ENCODE results near the gene TBC1D8B.

Gene TBC1D8B

GRCh38 chrX:106894978-106895452 is 92.5 kb downstream of the TBC1D8B start:
- POLR2A ChIA-PET, result interaction anchor here (1.1 kb wide), 1 partner anchor 10 kb away, joined by 3 read pairs; no protein-coding TSS in a partner anchor
- TF ChIP-seq SUZ12 (IDR thresholded peaks at IDR 0.05) (no peak), NFRKB (IDR thresholded peaks at IDR 0.05) (no peak), PKNOX1 (IDR thresholded peaks at IDR 0.05) (no peak), LEF1 (IDR thresholded peaks at IDR 0.05; ENCODE audit: borderline replicate concordance) (no peak), FOXA1 (IDR thresholded peaks at IDR 0.05) (no peak), HDGF (IDR thresholded peaks at IDR 0.05; ENCODE audit: borderline replicate concordance) (no peak), SP1 (IDR thresholded peaks at IDR 0.05) (no peak), CTBP1 (IDR thresholded peaks at IDR 0.05; ENCODE audit: borderline replicate concordance) (no peak), TARDBP (IDR thresholded peaks at IDR 0.05) (no peak), ZNF384 (IDR thresholded peaks at IDR 0.05) (no peak), ARNT (IDR thresholded peaks at IDR 0.05) (no peak), FOXM1 (IDR thresholded peaks at IDR 0.05; ENCODE audit: borderline replicate concordance) (no peak), BHLHE40 (IDR thresholded peaks at IDR 0.05; ENCODE audit: borderline replicate concordance) (no peak), FOXK2 (IDR thresholded peaks at IDR 0.05) (no peak), ELF4 (IDR thresholded peaks at IDR 0.05) (no peak), L3MBTL2 (conservative IDR thresholded peaks at IDR 0.05) (no peak)
- CTCF ChIA-PET, result interaction anchor here (0.6 to 2.0 kb wide), 10 partner anchors 9 to 760 kb away, joined by 3 to 22 read pairs (median 4); partner anchors contain the start of gene RIPPLY1
- DNase-seq (ENCODE audit: extremely low spot score), result no peak

DNA sequence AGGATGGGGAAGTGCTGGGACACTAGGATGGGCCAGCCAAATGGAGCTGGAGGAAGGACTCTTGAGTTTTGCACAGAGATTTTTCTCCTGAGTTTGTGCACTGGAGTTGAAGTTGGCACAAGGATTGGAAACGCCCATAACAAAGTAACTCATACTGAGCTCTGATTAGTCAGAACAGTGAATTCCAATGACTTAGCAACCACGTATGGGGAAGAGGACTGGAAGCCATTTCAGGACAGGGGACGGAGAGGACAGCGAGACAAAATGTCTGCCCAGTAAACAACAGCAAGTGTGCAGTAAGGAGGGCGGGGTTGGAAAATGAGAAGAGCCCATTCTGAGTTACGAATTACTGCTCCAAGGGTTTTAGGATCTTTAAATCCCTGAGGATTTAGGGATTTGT is 94.8 kb downstream of the TBC1D8B start:
- POLR2A ChIA-PET, result no interaction called here
- CTCF ChIA-PET, result interaction anchor here (0.6 to 1.7 kb wide), 3 partner anchors 13 to 63 kb away, joined by 3 to 7 read pairs (median 6); no protein-coding TSS in a partner anchor
- TF ChIP-seq FOXK2 (IDR thresholded peaks at IDR 0.05) (no peak), L3MBTL2 (conservative IDR thresholded peaks at IDR 0.05) (no peak), ZNF384 (IDR thresholded peaks at IDR 0.05) (no peak), CTBP1 (IDR thresholded peaks at IDR 0.05; ENCODE audit: borderline replicate concordance) (no peak), TARDBP (IDR thresholded peaks at IDR 0.05) (no peak), HDGF (IDR thresholded peaks at IDR 0.05; ENCODE audit: borderline replicate concordance) (no peak), SUZ12 (IDR thresholded peaks at IDR 0.05) (no peak), ELF4 (IDR thresholded peaks at IDR 0.05) (no peak)
- DNase-seq (ENCODE audit: extremely low spot score), result no peak

DNA sequence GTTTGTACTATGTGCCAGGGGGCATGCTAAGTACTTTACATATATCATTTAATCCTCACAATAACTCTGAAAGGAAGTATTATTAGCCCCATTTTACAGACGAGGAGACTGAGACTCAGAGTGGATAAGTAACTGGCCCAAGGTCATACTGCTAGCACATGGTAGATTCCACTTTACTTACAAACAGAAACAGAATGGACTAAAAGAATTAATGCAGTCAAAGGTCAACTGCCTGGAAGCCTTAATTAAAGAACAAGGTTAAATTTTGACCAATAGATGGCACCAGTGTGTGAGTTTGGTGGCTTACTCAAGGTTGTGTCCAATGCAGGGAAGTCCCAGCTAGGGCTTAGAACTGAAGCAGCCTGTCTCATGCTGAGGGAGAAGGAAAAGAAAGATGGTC is 96.0 kb downstream of the TBC1D8B start:
- POLR2A ChIA-PET, result interaction anchor here (0.9 kb wide), 1 partner anchor 92 kb away, joined by 3 read pairs; no protein-coding TSS in a partner anchor
- peak; percentile 67 for DNase-seq (ENCODE audit: extremely low spot score)

DNA sequence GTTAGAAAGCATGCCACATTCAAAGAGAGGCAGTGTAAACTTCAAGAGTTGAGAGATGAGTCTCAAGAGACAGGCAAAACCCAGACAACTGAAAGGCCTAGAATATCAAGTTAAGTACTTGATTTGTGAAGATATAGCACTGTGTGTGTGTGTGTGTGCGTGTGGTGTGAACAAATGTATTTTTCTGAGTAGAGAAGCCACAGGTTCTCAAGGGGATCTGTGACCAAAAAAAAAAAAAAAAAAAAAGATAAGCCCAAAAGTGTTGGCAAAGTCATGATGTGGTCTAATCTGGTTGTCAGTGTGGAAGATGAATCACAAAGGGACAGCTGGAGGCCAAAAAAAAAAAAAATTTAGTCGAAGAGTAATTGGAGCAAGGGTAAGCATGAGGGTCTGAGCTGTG is 96.8 kb downstream of the TBC1D8B start:
- TF ChIP-seq SUZ12 (IDR thresholded peaks at IDR 0.05) (no peak), ARNT (IDR thresholded peaks at IDR 0.05) (no peak), BHLHE40 (IDR thresholded peaks at IDR 0.05; ENCODE audit: borderline replicate concordance) (no peak), SP1 (IDR thresholded peaks at IDR 0.05) (no peak), LEF1 (IDR thresholded peaks at IDR 0.05; ENCODE audit: borderline replicate concordance) (no peak), PKNOX1 (IDR thresholded peaks at IDR 0.05) (no peak)
- no peak for DNase-seq (ENCODE audit: extremely low spot score)
- POLR2A ChIA-PET, result no interaction called here
- CTCF ChIA-PET, result interaction anchor here (0.6 to 1.3 kb wide), 3 partner anchors 83 to 271 kb away, joined by 3 read pairs; no protein-coding TSS in a partner anchor

More for the DNA sequence above, 96.0 kb downstream of the TBC1D8B start:
- CTCF ChIA-PET, result interaction anchor here (0.6 to 1.7 kb wide), 8 partner anchors 24 to 883 kb away, joined by 3 to 7 read pairs (median 3); no protein-coding TSS in a partner anchor
- TF ChIP-seq L3MBTL2 (conservative IDR thresholded peaks at IDR 0.05) (no peak), CTBP1 (IDR thresholded peaks at IDR 0.05; ENCODE audit: borderline replicate concordance) (no peak), SP1 (IDR thresholded peaks at IDR 0.05) (no peak), PKNOX1 (IDR thresholded peaks at IDR 0.05) (no peak), LEF1 (IDR thresholded peaks at IDR 0.05; ENCODE audit: borderline replicate concordance) (no peak), TARDBP (IDR thresholded peaks at IDR 0.05) (no peak), ELF4 (IDR thresholded peaks at IDR 0.05) (no peak), FOXK2 (IDR thresholded peaks at IDR 0.05) (no peak), FOXA1 (IDR thresholded peaks at IDR 0.05) (no peak), BHLHE40 (IDR thresholded peaks at IDR 0.05; ENCODE audit: borderline replicate concordance) (no peak), ARNT (IDR thresholded peaks at IDR 0.05) (no peak)

GRCh38 chrX:106899841-106900240 is 97.4 kb downstream of the TBC1D8B start:
- TF ChIP-seq SP1 (IDR thresholded peaks at IDR 0.05), result no peak
- POLR2A ChIA-PET, result no interaction called here
- DNase-seq (ENCODE audit: extremely low spot score), result no peak
- CTCF ChIA-PET, result no interaction called here

DNA sequence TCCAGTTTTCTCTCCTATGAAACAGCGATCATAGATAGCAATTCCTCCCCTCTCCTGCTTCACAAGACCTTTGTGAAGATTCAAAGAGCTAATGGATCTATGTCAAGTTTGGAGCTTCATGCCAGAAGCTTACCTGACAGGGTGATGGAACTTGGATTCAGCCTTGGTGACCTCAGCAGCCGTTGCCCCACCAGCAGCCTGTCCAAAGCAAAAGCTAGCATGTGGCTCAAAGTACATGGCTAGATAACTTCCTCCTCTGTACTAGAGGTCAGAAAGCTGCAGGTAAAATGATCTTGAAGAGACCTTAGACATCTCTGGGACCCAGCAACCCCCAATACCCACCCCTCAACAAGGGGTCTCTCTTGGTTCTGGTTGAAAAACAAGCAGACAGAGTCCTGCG is 98.9 kb downstream of the TBC1D8B start:
- no peak for DNase-seq (ENCODE audit: extremely low spot score)
- POLR2A ChIA-PET, result no interaction called here
- no peak for TF ChIP-seq TARDBP (IDR thresholded peaks at IDR 0.05)
- TF ChIP-seq PKNOX1 (IDR thresholded peaks at IDR 0.05), result no peak
- no peak for TF ChIP-seq FOXM1 (IDR thresholded peaks at IDR 0.05; ENCODE audit: borderline replicate concordance)
- no peak for TF ChIP-seq CTBP1 (IDR thresholded peaks at IDR 0.05; ENCODE audit: borderline replicate concordance)
- TF ChIP-seq L3MBTL2 (conservative IDR thresholded peaks at IDR 0.05), result no peak
- CTCF ChIA-PET, result interaction anchor here (0.8 kb wide), 1 partner anchor 51 kb away, joined by 3 read pairs; no protein-coding TSS in a partner anchor
